ENCODE measurements around the gene HPX.

The HPX gene

GRCh38 chr11:6472934-6473333 lies 32.1 kb upstream of the HPX start:
- TF ChIP-seq BHLHE40 (IDR thresholded peaks at IDR 0.05; ENCODE audit: borderline replicate concordance) = no peak
- TF ChIP-seq SUZ12 (IDR thresholded peaks at IDR 0.05) = no peak
- TF ChIP-seq FOXA1 (IDR thresholded peaks at IDR 0.05) = no peak
- no peak for TF ChIP-seq L3MBTL2 (conservative IDR thresholded peaks at IDR 0.05)
- no peak for TF ChIP-seq FOXM1 (IDR thresholded peaks at IDR 0.05; ENCODE audit: borderline replicate concordance)
- TF ChIP-seq FOXK2 (IDR thresholded peaks at IDR 0.05) = no peak
- TF ChIP-seq SP1 (IDR thresholded peaks at IDR 0.05) = no peak
- TF ChIP-seq LEF1 (IDR thresholded peaks at IDR 0.05; ENCODE audit: borderline replicate concordance) = no peak
- TF ChIP-seq ELF4 (IDR thresholded peaks at IDR 0.05) = no peak
- no peak for TF ChIP-seq HDGF (IDR thresholded peaks at IDR 0.05; ENCODE audit: borderline replicate concordance)
- no peak for TF ChIP-seq NFRKB (IDR thresholded peaks at IDR 0.05)
- TF ChIP-seq PKNOX1 (IDR thresholded peaks at IDR 0.05) = no peak
- no peak for TF ChIP-seq ZNF384 (IDR thresholded peaks at IDR 0.05)
- no peak for TF ChIP-seq TARDBP (IDR thresholded peaks at IDR 0.05)
- TF ChIP-seq ARNT (IDR thresholded peaks at IDR 0.05) = no peak
- TF ChIP-seq CTBP1 (IDR thresholded peaks at IDR 0.05; ENCODE audit: borderline replicate concordance) = no peak
- CTCF ChIA-PET = interaction anchor here (1.3 to 2.0 kb wide), 2 partner anchors 29 to 94 kb away, joined by 3 to 7 read pairs; no protein-coding TSS in a partner anchor
- DNase-seq (ENCODE audit: extremely low spot score) = no peak
- POLR2A ChIA-PET = interaction anchor here (1.4 to 2.8 kb wide), 3 partner anchors 8 to 210 kb away, joined by 3 to 9 read pairs (median 6); partner anchors contain the start of genes APBB1, ARFIP2, MRPL17 and TIMM10B

GRCh38 chr11:6469599-6469998 lies 28.8 kb upstream of the HPX start:
- POLR2A ChIA-PET = interaction anchor here (0.8 to 1.9 kb wide), 8 partner anchors 8 to 214 kb away, joined by 3 to 22 read pairs (median 4); partner anchors contain the start of genes APBB1, ARFIP2, SMPD1 and TIMM10B
- no peak for DNase-seq (ENCODE audit: extremely low spot score)
- CTCF ChIA-PET = interaction anchor here (0.6 to 1.6 kb wide), 6 partner anchors 26 to 920 kb away, joined by 3 to 6 read pairs (median 4); no protein-coding TSS in a partner anchor
- TF ChIP-seq L3MBTL2 (conservative IDR thresholded peaks at IDR 0.05) (no peak), SUZ12 (IDR thresholded peaks at IDR 0.05) (no peak), PKNOX1 (IDR thresholded peaks at IDR 0.05) (no peak), ZNF384 (IDR thresholded peaks at IDR 0.05) (no peak), NFRKB (IDR thresholded peaks at IDR 0.05) (no peak), SP1 (IDR thresholded peaks at IDR 0.05) (no peak)

GRCh38 chr11:6468712-6469495 lies 28.1 kb upstream of the HPX start:
- ChIA-PET POLR2A (interaction anchor here (0.6 to 1.9 kb wide), 13 partner anchors 9 to 234 kb away, joined by 3 to 22 read pairs (median 4); partner anchors contain the start of genes APBB1, ARFIP2, FHIP1B and SMPD1), CTCF (interaction anchor here (0.9 to 1.6 kb wide), 5 partner anchors 25 to 106 kb away, joined by 3 to 6 read pairs (median 4); no protein-coding TSS in a partner anchor)
- peak; percentile 87 for DNase-seq (ENCODE audit: extremely low spot score)

GRCh38 chr11:6459099-6459450 lies 18.3 kb upstream of the HPX start:
- POLR2A ChIA-PET = no interaction called here
- no peak for DNase-seq (ENCODE audit: extremely low spot score)
- TF ChIP-seq CTBP1 (IDR thresholded peaks at IDR 0.05; ENCODE audit: borderline replicate concordance) = no peak
- no peak for TF ChIP-seq LEF1 (IDR thresholded peaks at IDR 0.05; ENCODE audit: borderline replicate concordance)
- TF ChIP-seq SUZ12 (IDR thresholded peaks at IDR 0.05) = no peak
- TF ChIP-seq TARDBP (IDR thresholded peaks at IDR 0.05) = no peak
- no peak for TF ChIP-seq FOXK2 (IDR thresholded peaks at IDR 0.05)
- no peak for TF ChIP-seq NFRKB (IDR thresholded peaks at IDR 0.05)
- TF ChIP-seq FOXM1 (IDR thresholded peaks at IDR 0.05; ENCODE audit: borderline replicate concordance) = no peak
- TF ChIP-seq PKNOX1 (IDR thresholded peaks at IDR 0.05) = no peak
- TF ChIP-seq ARNT (IDR thresholded peaks at IDR 0.05) = no peak
- TF ChIP-seq HDGF (IDR thresholded peaks at IDR 0.05; ENCODE audit: borderline replicate concordance) = no peak
- no peak for TF ChIP-seq L3MBTL2 (conservative IDR thresholded peaks at IDR 0.05)
- no peak for TF ChIP-seq FOXA1 (IDR thresholded peaks at IDR 0.05)
- CTCF ChIA-PET = interaction anchor here (0.9 kb wide), 1 partner anchor 13 kb away, joined by 3 read pairs; no protein-coding TSS in a partner anchor

More at GRCh38 chr11:6468712-6469495, 28.1 kb upstream of the HPX start:
- TF ChIP-seq TARDBP (IDR thresholded peaks at IDR 0.05) = no peak
- TF ChIP-seq PKNOX1 (IDR thresholded peaks at IDR 0.05) = no peak
- no peak for TF ChIP-seq ARNT (IDR thresholded peaks at IDR 0.05)
- TF ChIP-seq BHLHE40 (IDR thresholded peaks at IDR 0.05; ENCODE audit: borderline replicate concordance) = no peak
- TF ChIP-seq HDGF (IDR thresholded peaks at IDR 0.05; ENCODE audit: borderline replicate concordance) = no peak
- TF ChIP-seq SP1 (IDR thresholded peaks at IDR 0.05) = no peak
- no peak for TF ChIP-seq FOXA1 (IDR thresholded peaks at IDR 0.05)
- no peak for TF ChIP-seq SUZ12 (IDR thresholded peaks at IDR 0.05)
- TF ChIP-seq NFRKB (IDR thresholded peaks at IDR 0.05) = no peak
- no peak for TF ChIP-seq CTBP1 (IDR thresholded peaks at IDR 0.05; ENCODE audit: borderline replicate concordance)
- TF ChIP-seq ZNF384 (IDR thresholded peaks at IDR 0.05) = no peak
- no peak for TF ChIP-seq LEF1 (IDR thresholded peaks at IDR 0.05; ENCODE audit: borderline replicate concordance)
- no peak for TF ChIP-seq ELF4 (IDR thresholded peaks at IDR 0.05)
- TF ChIP-seq FOXM1 (IDR thresholded peaks at IDR 0.05; ENCODE audit: borderline replicate concordance) = no peak
- TF ChIP-seq FOXK2 (IDR thresholded peaks at IDR 0.05) = no peak
- no peak for TF ChIP-seq L3MBTL2 (conservative IDR thresholded peaks at IDR 0.05)
